H1 (cell line): ENCODE data around the gene NWD2. TPM values are rescaled to one million over a fixed set of nuclear protein-coding genes. Genes with fewer than 3 reads are reported as not detected.

Experiments used
- CTCF ChIA-PET: fragments of 300-600 bp; sonication (Branson Sonifier 250); formaldehyde crosslinking; loops from one replicate; lab custom pipeline; 2021; ENCODE audit not compliant: partially characterized antibody; lab: Charles Lee
- POLR2A ChIA-PET: fragments of 300-600 bp; sonication (Branson Sonifier 250); formaldehyde crosslinking; loops from one replicate; lab custom pipeline; 2021; ENCODE audit warnings: inconsistent platforms; ENCODE audit not compliant: partially characterized antibody; lab: Charles Lee
- DNase-seq, 2 experiments: peaks; one replicate each; pipeline versions ENCODE4 v3.0.0 to v3.0.0-alpha.2; 2010 to 2022; ENCODE audit warnings: low spot score in 2 of 2, low read depth in 1 of 2, mixed read lengths in 1 of 2
- FAIRE-seq: peaks from 2 replicates; lab custom pipeline; 2011; peaks lifted over from hg19 to GRCh38; lab: Jason Lieb, UNC
- H2AFZ ChIP-seq: 2 replicates; pipeline ENCODE4 v1.8.1; 2012; ENCODE audit warnings: low read length, inconsistent platforms
- H2AK5ac ChIP-seq: 2 replicates; pipeline ENCODE4 v1.6.1; 2013; ENCODE audit warnings: low read depth, low read length
- H2BK120ac ChIP-seq: replicated peaks from 2 replicates; pipeline ENCODE3; 2013; ENCODE audit warnings: low read depth, low read length, inconsistent platforms
- H2BK12ac ChIP-seq: 2 replicates; pipeline ENCODE4 v1.6.1; 2013; ENCODE audit warnings: low read depth, low read length
- H2BK15ac ChIP-seq: 2 replicates; pipeline ENCODE4 v1.6.1; 2013; ENCODE audit warnings: low read length
- H2BK20ac ChIP-seq: 2 replicates; pipeline ENCODE4 v1.6.1; 2013; ENCODE audit warnings: low read length
- H2BK5ac ChIP-seq: 2 replicates; pipeline ENCODE4 v1.6.1; 2013; ENCODE audit warnings: low read depth, low read length
- H3K14ac ChIP-seq: 2 replicates; pipeline ENCODE4 v1.6.1; 2013; ENCODE audit warnings: inconsistent platforms; ENCODE audit not compliant: insufficient read length
- H3K18ac ChIP-seq: 2 replicates; pipeline ENCODE4 v1.6.1; 2013; ENCODE audit warnings: low read length; ENCODE audit errors: extremely low read depth
- H3K23ac ChIP-seq: 2 replicates; pipeline ENCODE4 v1.6.1; 2013; ENCODE audit warnings: inconsistent platforms; ENCODE audit not compliant: insufficient read length
- H3K23me2 ChIP-seq: 2 replicates; pipeline ENCODE4 v1.6.1; 2013; ENCODE audit warnings: low read depth, low read length
- H3K27ac ChIP-seq: 2 replicates; pipeline ENCODE4 v1.6.1; 2011; ENCODE audit warnings: low read depth, low read length, inconsistent platforms
- H3K27me3 ChIP-seq, 4 experiments: replicated peaks in 1 of 4; 1 replicate in 1 of 4; 2 replicates in 3 of 4; pipeline versions ENCODE4 v1.6.1 to v1.8.1; 2011 to 2013; ENCODE audit warnings: low read length in 3 of 4, mild to moderate bottlenecking in 3 of 4, inconsistent platforms in 2 of 4, mixed read lengths in 2 of 4, moderate library complexity in 1 of 4; ENCODE audit not compliant: control insufficient read depth in 3 of 4, insufficient read depth in 3 of 4; ENCODE audit errors: extremely low read depth in 1 of 4
- H3K36me3 ChIP-seq, 4 experiments: 2 replicates each; pipeline versions ENCODE4 v1.6.1 to v1.8.1; 2011 to 2013; ENCODE audit warnings: mild to moderate bottlenecking in 4 of 4, low read length in 3 of 4, moderate library complexity in 2 of 4, control low read depth in 1 of 4, inconsistent platforms in 1 of 4; ENCODE audit not compliant: insufficient read depth in 4 of 4, control insufficient read depth in 2 of 4
- H3K4ac ChIP-seq: replicated peaks from 2 replicates; pipeline ENCODE3; 2013; ENCODE audit warnings: low read length, low read depth, mixed read lengths, inconsistent platforms; ENCODE audit not compliant: insufficient read length
- H3K4me1 ChIP-seq, 4 experiments: replicated peaks in 1 of 4; 1 replicate in 1 of 4; 2 replicates in 3 of 4; pipeline versions ENCODE4 v1.6.1 to v1.8.1; 2011 to 2013; ENCODE audit warnings: low read length in 3 of 4, inconsistent platforms in 2 of 4, mixed read lengths in 1 of 4; ENCODE audit not compliant: insufficient read depth in 4 of 4, control insufficient read depth in 3 of 4
- H3K4me2 ChIP-seq, 2 experiments: 2 replicates each; pipeline versions ENCODE4 v1.6.1 to v1.8.1; 2011 to 2013; ENCODE audit warnings: low read depth in 2 of 2, low read length in 2 of 2, control low read depth in 1 of 2, inconsistent platforms in 1 of 2, mild to moderate bottlenecking in 1 of 2; ENCODE audit not compliant: insufficient read depth in 1 of 2
- H3K4me3 ChIP-seq, 4 experiments: fragments of 200-600, 300-600 bp in 1 of 4; sonication (generic), shearing (Covaris generic), sonication (Bioruptor Twin) in 1 of 4; 2 replicates each; pipeline versions ENCODE4 v1.5.1 to v1.8.1; 2011 to 2016; ENCODE audit warnings: low read length in 4 of 4, low read depth in 3 of 4, control low read depth in 2 of 4, inconsistent platforms in 2 of 4, mild to moderate bottlenecking in 2 of 4, mixed read lengths in 1 of 4, moderate library complexity in 1 of 4; ENCODE audit not compliant: insufficient read depth in 2 of 4; ENCODE audit errors: extremely low read depth in 1 of 4
- H3K56ac ChIP-seq: replicated peaks from 2 replicates; pipeline ENCODE3; 2013; ENCODE audit warnings: low read depth, mild to moderate bottlenecking, mixed read lengths, low read length, inconsistent platforms; ENCODE audit not compliant: insufficient read length
- H3K79me1 ChIP-seq: 2 replicates; pipeline ENCODE4 v1.6.1; 2013; ENCODE audit warnings: low read depth, low read length, control low read depth
- H3K79me2 ChIP-seq, 2 experiments: 2 replicates each; pipeline versions ENCODE4 v1.6.1 to v1.8.1; 2012 to 2013; ENCODE audit warnings: low read length in 2 of 2, mild to moderate bottlenecking in 2 of 2, inconsistent platforms in 1 of 2; ENCODE audit not compliant: insufficient read depth in 2 of 2, control insufficient read depth in 1 of 2
- H3K9ac ChIP-seq, 4 experiments: replicated peaks in 1 of 4; 1 replicate in 1 of 4; 2 replicates in 3 of 4; pipeline versions ENCODE4 v1.6.1 to v1.8.1; 2011 to 2013; ENCODE audit warnings: low read depth in 3 of 4, low read length in 3 of 4, control low read depth in 2 of 4, mild to moderate bottlenecking in 2 of 4, moderate library complexity in 2 of 4, inconsistent platforms in 1 of 4; ENCODE audit errors: extremely low read depth in 1 of 4
- H3K9me3 ChIP-seq, 2 experiments: 2 replicates each; pipeline versions ENCODE4 v1.6.1 to v1.8.1; 2012 to 2013; ENCODE audit warnings: mild to moderate bottlenecking in 2 of 2, moderate library complexity in 2 of 2, control low read depth in 1 of 2, inconsistent platforms in 1 of 2, low read depth in 1 of 2, low read length in 1 of 2, mixed read lengths in 1 of 2; ENCODE audit not compliant: insufficient read depth in 2 of 2
- H4K20me1 ChIP-seq, 2 experiments: replicated peaks in 1 of 2; 2 replicates each; pipeline versions ENCODE3 to v1.8.1; 2011 to 2013; ENCODE audit warnings: inconsistent platforms in 2 of 2, low read length in 2 of 2, mild to moderate bottlenecking in 1 of 2; ENCODE audit not compliant: insufficient read depth in 2 of 2, control insufficient read depth in 1 of 2
- H4K5ac ChIP-seq: 2 replicates; pipeline ENCODE4 v1.6.1; 2013; ENCODE audit warnings: low read length, low read depth, mixed read lengths, inconsistent platforms; ENCODE audit not compliant: insufficient read length
- H4K8ac ChIP-seq: 2 replicates; pipeline ENCODE4 v1.8.0; 2013; ENCODE audit warnings: mild to moderate bottlenecking, moderate library complexity, low read length, inconsistent platforms; ENCODE audit not compliant: insufficient read depth; ENCODE audit errors: extremely low read depth
- H4K91ac ChIP-seq: replicated peaks from 2 replicates; pipeline ENCODE3; 2013; ENCODE audit warnings: low read length, mixed read lengths, inconsistent platforms; ENCODE audit not compliant: insufficient read length
- KDM5A ChIP-seq: fragments of 200-600 bp; IDR thresholded peaks from 2 replicates; pipeline ENCODE4 v1.7.1; 2012; ENCODE audit warnings: mild to moderate bottlenecking, low read length, inconsistent platforms, mixed read lengths
- SAP30 ChIP-seq: fragments of 300-600 bp; sonication (generic); IDR thresholded peaks from 2 replicates; pipeline ENCODE4 v1.7.1; 2012; ENCODE audit warnings: low read length, moderate library complexity, mild to moderate bottlenecking, inconsistent platforms; ENCODE audit not compliant: insufficient read depth, insufficient replicate concordance
- SP1 ChIP-seq: IDR thresholded peaks from 2 replicates; pipeline ENCODE4 v1.6.1; 2011; ENCODE audit warnings: low read depth, low read length
- TAF7 ChIP-seq: optimal IDR thresholded peaks from 2 replicates; pipeline ENCODE3; 2011; ENCODE audit warnings: low read depth, mild to moderate bottlenecking, inconsistent platforms, low read length, moderate library complexity, borderline replicate concordance
- WGBS, 2 experiments: shearing (Covaris generic) in 1 of 2; methylation state at CpG; one replicate each; pipeline versions ENCODE4 v1.1.6 to v1.1.7; 2013 to 2015; ENCODE audit warnings: low lambda C conversion rate in 2 of 2, mixed read lengths in 2 of 2, inconsistent platforms in 1 of 2, low coverage in 1 of 2, missing lambda C conversion rate in 1 of 2; ENCODE audit not compliant: insufficient replicate concordance in 2 of 2, insufficient coverage in 1 of 2, insufficient read length in 1 of 2; ENCODE audit errors: extremely low coverage in 1 of 2, missing lambda C conversion rate in 1 of 2; 5-methylcytosine and 5-hydroxymethylcytosine counted together
- polyA plus RNA-seq, 7 experiments: library from polyadenylated mRNA; depleted of rRNA in 3 of 7; stranded (reverse) in 5 of 7; unstranded in 2 of 7; fragments of >200 nt in 5 of 7; fragments of 200-250 nt in 2 of 7; gene quantifications; 1 replicate in 5 of 7; 2 replicates in 1 of 7; 4 replicates in 1 of 7; pipeline versions ENCODE4 v1.2.1 to v1.2.3, GENCODE V29; 2011 to 2013; ENCODE audit warnings: missing spikeins in 2 of 7, mixed read lengths in 2 of 7
- total RNA-seq: library from RNA; stranded (reverse); fragmentation: NEBNext Ultra II Directional; extraction: Animal tissue kit (Norgen Biotek cat#: 25700); gene quantifications from 2 replicates; pipeline ENCODE4 v1.2.1, GENCODE V29; 2021

Gene NWD2
- total and polyA plus RNA-seq, 2 of the 8 experiments (the other 6 are each of a cell fraction or from before 2014, with no cell fraction given) = under 0.01 TPM; not detected in 1

GRCh38 chr4:37438564-37439279, 194.2 kb downstream of the NWD2 start:
- POLR2A ChIA-PET = no interaction called here
- Histone ChIP-seq H4K5ac (no peak overlapping the region), H3K4me3 (no peak overlapping the region), H3K79me1 (no peaks in the 10 kb centered on the region), H2BK15ac (no peak overlapping the region), H3K18ac (no peak overlapping the region), H2AK5ac (no peak overlapping the region), H2AFZ (no peak overlapping the region), H3K23ac (no peak overlapping the region), H3K36me3 (no peaks in the 10 kb centered on the region; a peak in 1 of 8 replicates), H2BK12ac (no peak overlapping the region), H3K4me2 (no peak overlapping the region), H3K9me3 (no peaks in the 10 kb centered on the region), H3K14ac (no peak overlapping the region), H3K4me1 (no peaks in the 10 kb centered on the region), H3K9ac (no peak overlapping the region), H3K79me2 (no peaks in the 10 kb centered on the region), H4K8ac (no peak overlapping the region), H2BK20ac (no peak overlapping the region), H3K27me3 (no peaks in the 10 kb centered on the region), H3K27ac (no peak overlapping the region), H4K91ac (no peak overlapping the region), H2BK5ac (no peak overlapping the region), H4K20me1 (no peaks in the 10 kb centered on the region), H3K23me2 (no peaks in the 10 kb centered on the region), H3K56ac (no peak overlapping the region), H3K4ac (no peak overlapping the region), H2BK120ac (no peak overlapping the region)
- FAIRE-seq (no peak), DNase-seq (no peak)
- no peak for TF ChIP-seq SP1
- TF ChIP-seq KDM5A = no peak
- no peak for TF ChIP-seq TAF7
- no peak for TF ChIP-seq SAP30
- WGBS, 2 experiments = 90% methylated on average over 8 of the region's 8 CpGs; no CpG with 5 or more reads in 1 of the 2 experiments
- CTCF ChIA-PET = interaction anchor here (1.1 kb wide), 1 partner anchor 11 kb away, joined by 3 read pairs; no protein-coding TSS in a partner anchor
